Natural killer cell (primary cell): Measurements from ENCODE around the gene ORC2. TPM values are rescaled to one million over a fixed set of nuclear protein-coding genes. Genes with fewer than 3 reads are reported as not detected.

ENCODE experiments used
- ATAC-seq, 3 donors: fragments of 150-1000 bp in 2 of 3; fragments of 200-7000 bp in 1 of 3; cut with Tn5 transposase; 1 replicate in 1 of 3; 2 replicates in 2 of 3; pipeline ENCODE4 v1.10.0; 2021; ENCODE audit warnings: mild to moderate bottlenecking in 2 of 3, moderate library complexity in 2 of 3
- DNase-seq, 2 donors: peaks; one replicate each; pipeline versions ENCODE4 v3.0.0 to v3.0.0-alpha.2; 2013 to 2021; ENCODE audit warnings: mixed read lengths in 1 of 2
- H3K27ac ChIP-seq: one replicate; pipeline ENCODE4 v1.5.1; 2013; ENCODE audit warnings: mild to moderate bottlenecking, low read length
- H3K27me3 ChIP-seq: one replicate; pipeline ENCODE4 v1.6.1; 2013; ENCODE audit warnings: low read length; ENCODE audit not compliant: control insufficient read depth, insufficient read depth
- H3K36me3 ChIP-seq: one replicate; pipeline ENCODE4 v1.6.1; 2013; ENCODE audit warnings: low read length; ENCODE audit not compliant: control insufficient read depth, insufficient read depth
- H3K4me1 ChIP-seq: one replicate; pipeline ENCODE4 v1.6.1; 2013; ENCODE audit warnings: low read length; ENCODE audit not compliant: control insufficient read depth, insufficient read depth
- H3K4me3 ChIP-seq: one replicate; pipeline ENCODE4 v1.5.1; 2013; ENCODE audit warnings: low read length
- H3K9me3 ChIP-seq: one replicate; pipeline ENCODE4 v1.6.1; 2013; ENCODE audit warnings: low read length; ENCODE audit not compliant: control insufficient read depth, insufficient read depth
- H3K27ac Mint-ChIP-seq, 2 donors: one replicate each; pipeline ENCODE4 v1.8.0; 2022; ENCODE audit warnings: mild to moderate bottlenecking in 2 of 2, mixed read lengths in 2 of 2, moderate library complexity in 1 of 2
- H3K27me3 Mint-ChIP-seq, 2 donors: one replicate each; pipeline ENCODE4 v1.8.0; 2022; ENCODE audit warnings: low read depth in 2 of 2, mixed read lengths in 2 of 2
- H3K36me3 Mint-ChIP-seq: one replicate; pipeline ENCODE4 v1.8.0; 2022; ENCODE audit warnings: mixed read lengths
- H3K4me1 Mint-ChIP-seq, 2 donors: one replicate each; pipeline ENCODE4 v1.8.0; 2022; ENCODE audit warnings: mixed read lengths in 2 of 2
- H3K4me3 Mint-ChIP-seq: one replicate; pipeline ENCODE4 v1.8.0; 2022; ENCODE audit warnings: mild to moderate bottlenecking, moderate library complexity, mixed read lengths
- H3K9me3 Mint-ChIP-seq, 2 donors: one replicate each; pipeline ENCODE4 v1.8.0; 2022; ENCODE audit warnings: mixed read lengths in 2 of 2
- WGBS: methylation state at CpG from one replicate; pipeline ENCODE4 v1.1.7; 2013; ENCODE audit warnings: missing lambda C conversion rate; ENCODE audit not compliant: insufficient coverage; 5-methylcytosine and 5-hydroxymethylcytosine counted together
- intact Hi-C: fragments of 100-400 bp; cut with micrococcal nuclease; formaldehyde crosslinking; loops from one replicate; pipeline ENCODE4 v1.14.2; 2022
- total RNA-seq, 4 donors: library from RNA; stranded (reverse); fragments of 120-200 nt in 1 of 4; gene quantifications; one replicate each; pipeline versions ENCODE4 v1.2.3 to v1.2.4, GENCODE V29; 2013 to 2022
- TF ChIP-seq, protein P1 (sequence below): fragments of 200-600 bp; IDR thresholded peaks from one replicate; pipeline ENCODE4 v1.8.0; 2022; ENCODE audit warnings: antibody characterized with exemption

ORC2 gene
- total RNA-seq, 3 donors from 2014 or later (not counting 1 experiment from before 2014, with no cell fraction given) = 21.7 to 48.5 (median 26.1) TPM

DNA sequence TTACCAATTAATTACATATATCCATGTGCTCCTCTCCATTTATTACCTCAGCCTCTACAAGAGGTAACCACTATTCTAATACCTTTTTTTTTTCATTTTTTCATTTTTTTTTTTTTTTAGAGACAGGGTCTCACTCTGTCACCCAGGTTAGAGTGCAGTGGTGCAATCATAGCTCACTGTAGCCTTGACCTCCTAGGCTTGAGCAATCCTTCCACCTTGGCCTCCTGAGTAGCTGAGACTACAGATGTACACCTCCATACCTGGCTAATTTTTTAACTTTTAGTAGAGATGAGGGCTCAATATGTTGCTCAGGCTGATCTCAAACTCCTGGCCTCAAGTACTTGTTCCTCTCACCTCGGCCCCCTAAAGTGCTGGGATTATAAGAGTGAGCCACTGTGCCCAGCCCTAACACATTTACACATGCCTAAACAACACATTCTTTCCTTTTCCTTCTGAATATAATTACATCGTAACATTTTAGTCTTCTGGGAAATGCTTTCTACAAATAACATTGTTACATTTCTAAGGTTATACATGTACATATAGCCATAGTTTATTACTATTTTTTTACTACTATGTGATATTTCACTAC lies 85.1 kb downstream of the ORC2 start:
- DNase-seq (no peak), ATAC-seq (no peak)
- Histone ChIP-seq H3K27me3 (no peaks in the 10 kb centered on the region), H3K4me1 (no peaks in the 10 kb centered on the region), H3K27ac (no peak overlapping the region), H3K4me3 (no peak overlapping the region), H3K9me3 (no peaks in the 10 kb centered on the region), H3K36me3 (peaks cover 65% of the 10 kb centered on the region)
- no peak overlapping the region for H3K27ac Mint-ChIP-seq
- intact Hi-C loops = no loop called here
- H3K9me3 Mint-ChIP-seq = no peaks in the 10 kb centered on the region
- peaks cover 6% of the 10 kb centered on the region for H3K36me3 Mint-ChIP-seq
- TF ChIP-seq, protein P1, sequence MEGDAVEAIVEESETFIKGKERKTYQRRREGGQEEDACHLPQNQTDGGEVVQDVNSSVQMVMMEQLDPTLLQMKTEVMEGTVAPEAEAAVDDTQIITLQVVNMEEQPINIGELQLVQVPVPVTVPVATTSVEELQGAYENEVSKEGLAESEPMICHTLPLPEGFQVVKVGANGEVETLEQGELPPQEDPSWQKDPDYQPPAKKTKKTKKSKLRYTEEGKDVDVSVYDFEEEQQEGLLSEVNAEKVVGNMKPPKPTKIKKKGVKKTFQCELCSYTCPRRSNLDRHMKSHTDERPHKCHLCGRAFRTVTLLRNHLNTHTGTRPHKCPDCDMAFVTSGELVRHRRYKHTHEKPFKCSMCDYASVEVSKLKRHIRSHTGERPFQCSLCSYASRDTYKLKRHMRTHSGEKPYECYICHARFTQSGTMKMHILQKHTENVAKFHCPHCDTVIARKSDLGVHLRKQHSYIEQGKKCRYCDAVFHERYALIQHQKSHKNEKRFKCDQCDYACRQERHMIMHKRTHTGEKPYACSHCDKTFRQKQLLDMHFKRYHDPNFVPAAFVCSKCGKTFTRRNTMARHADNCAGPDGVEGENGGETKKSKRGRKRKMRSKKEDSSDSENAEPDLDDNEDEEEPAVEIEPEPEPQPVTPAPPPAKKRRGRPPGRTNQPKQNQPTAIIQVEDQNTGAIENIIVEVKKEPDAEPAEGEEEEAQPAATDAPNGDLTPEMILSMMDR = no peak
- H3K4me1 Mint-ChIP-seq = no peaks in the 10 kb centered on the region
- H3K27me3 Mint-ChIP-seq = no peaks in the 10 kb centered on the region
- H3K4me3 Mint-ChIP-seq = no peak overlapping the region
- 100% methylated on average over 1 of the region's 2 CpGs for WGBS

DNA sequence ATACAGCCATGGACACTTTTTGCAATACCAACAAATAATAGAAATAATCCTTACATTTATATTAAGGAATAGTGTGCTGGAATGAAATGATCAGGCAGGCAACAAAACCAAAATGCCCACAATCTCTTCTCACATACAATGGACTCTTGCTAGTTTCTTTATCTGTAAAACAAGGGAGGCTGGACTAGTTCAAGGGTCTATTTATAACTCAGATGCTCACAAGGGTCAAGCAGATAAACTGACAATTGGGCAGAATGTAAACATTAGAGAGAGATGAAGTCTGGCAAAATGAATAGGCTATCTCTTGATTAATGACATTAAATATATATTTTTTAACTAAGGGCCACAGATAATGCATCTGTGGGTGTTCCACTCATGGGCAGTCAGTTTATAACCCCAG lies 86.0 kb downstream of the ORC2 start:
- TF ChIP-seq, protein P1 = no peak
- Mint-ChIP-seq H3K36me3 (no peaks in the 10 kb centered on the region), H3K9me3 (no peaks in the 10 kb centered on the region), H3K4me3 (no peak overlapping the region), H3K4me1 (no peaks in the 10 kb centered on the region), H3K27me3 (no peaks in the 10 kb centered on the region), H3K27ac (no peak overlapping the region)
- ATAC-seq = no peak
- Histone ChIP-seq H3K27me3 (no peaks in the 10 kb centered on the region), H3K9me3 (no peaks in the 10 kb centered on the region), H3K4me1 (no peaks in the 10 kb centered on the region), H3K4me3 (no peak overlapping the region), H3K36me3 (peaks cover 67% of the 10 kb centered on the region), H3K27ac (no peak overlapping the region)
- intact Hi-C loops = no loop called here
- DNase-seq = no peak

DNA sequence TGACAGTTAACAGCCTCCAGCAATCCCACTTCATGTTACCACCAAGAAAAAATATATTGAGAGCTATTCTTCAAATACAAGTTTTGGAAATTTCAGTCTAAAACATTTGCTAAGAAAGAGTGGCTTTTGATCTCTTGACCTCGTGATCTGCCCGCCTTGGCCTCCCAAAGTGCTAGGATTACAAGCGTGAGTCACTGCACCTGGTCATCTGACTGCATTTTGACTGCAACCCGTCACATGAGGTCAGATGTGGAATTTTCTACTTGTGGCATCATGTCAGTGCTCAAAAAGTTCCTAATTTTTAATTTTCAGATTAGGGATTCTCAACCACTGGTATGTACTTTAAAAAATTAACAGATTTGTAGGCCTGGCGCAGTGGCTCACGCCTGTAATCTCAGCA lies 89.9 kb downstream of the ORC2 start:
- intact Hi-C loops = no loop called here
- DNase-seq (no peak), ATAC-seq (no peak)
- Histone ChIP-seq H3K27me3 (no peaks in the 10 kb centered on the region), H3K36me3 (peaks cover 51% of the 10 kb centered on the region), H3K4me1 (peaks cover 8% of the 10 kb centered on the region), H3K9me3 (no peaks in the 10 kb centered on the region), H3K27ac (no peak overlapping the region), H3K4me3 (no peak overlapping the region)
- 99% methylated on average over 6 of the region's 6 CpGs for WGBS
- Mint-ChIP-seq H3K4me3 (no peak overlapping the region), H3K36me3 (no peaks in the 10 kb centered on the region), H3K27me3 (no peaks in the 10 kb centered on the region), H3K9me3 (no peaks in the 10 kb centered on the region), H3K4me1 (peaks cover 0 to 5% of the 10 kb centered on the region in 2 donors), H3K27ac (no peak overlapping the region)
- TF ChIP-seq, protein P1 = no peak

DNA sequence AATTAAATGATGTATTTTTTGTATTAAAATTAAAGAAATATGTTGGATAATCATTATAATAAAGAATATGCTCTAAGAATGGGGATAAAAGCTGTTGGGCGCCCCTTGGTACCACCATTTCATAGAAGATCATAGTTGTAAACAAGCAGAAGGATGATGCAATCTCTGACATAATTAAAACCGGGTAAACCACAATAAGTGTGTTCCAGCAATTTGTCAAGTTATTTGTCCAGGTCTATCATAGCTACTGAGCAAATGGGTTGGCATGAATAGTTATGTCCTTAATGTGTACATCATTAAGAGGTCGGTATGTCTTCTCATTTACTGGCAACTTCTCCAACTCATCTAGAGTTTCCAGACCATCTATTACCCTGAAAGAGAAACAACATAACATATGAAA lies 92.3 kb downstream of the ORC2 start:
- peaks cover 8% of the 10 kb centered on the region for H3K4me1 ChIP-seq
- no peak overlapping the region for H3K27ac ChIP-seq
- no peak overlapping the region for H3K27ac Mint-ChIP-seq
- peaks cover 38% of the 10 kb centered on the region for H3K36me3 ChIP-seq
- ATAC-seq (no peak), DNase-seq (no peak)
- intact Hi-C loops = no loop called here
- TF ChIP-seq, protein P1 = no peak
- H3K27me3 Mint-ChIP-seq = no peaks in the 10 kb centered on the region
- H3K4me3 Mint-ChIP-seq = no peak overlapping the region
- peaks cover 0 to 12% of the 10 kb centered on the region in 2 donors for H3K4me1 Mint-ChIP-seq
- H3K4me3 ChIP-seq = no peak overlapping the region
- 77% methylated on average over 2 of the region's 3 CpGs for WGBS
- H3K9me3 Mint-ChIP-seq = no peaks in the 10 kb centered on the region
- H3K27me3 ChIP-seq = no peaks in the 10 kb centered on the region
- H3K36me3 Mint-ChIP-seq = no peaks in the 10 kb centered on the region
- H3K9me3 ChIP-seq = no peaks in the 10 kb centered on the region
